GM12872 (cell line): Measurements from ENCODE around the gene TAC3.

Experiments used
- CTCF ChIP-seq: IDR thresholded peaks from 3 replicates; pipeline ENCODE4 v1.5.1; 2011; ENCODE audit warnings: low read depth, mild to moderate bottlenecking, low read length, moderate library complexity; ENCODE audit not compliant: insufficient read depth

Gene TAC3

GRCh38 chr12:57049119-57049446, 32.8 kb upstream of the TAC3 start:
- no peak for TF ChIP-seq CTCF

GRCh38 chr12:57048423-57049118, 32.2 kb upstream of the TAC3 start:
- no peak for TF ChIP-seq CTCF

- no peak for TF ChIP-seq CTCF
Measured at GRCh38 chr12:57047981-57048380, 31.7 kb upstream of the TAC3 start.

GRCh38 chr12:57046947-57047890, 30.9 kb upstream of the TAC3 start:
- TF ChIP-seq CTCF: no peak

GRCh38 chr12:57046086-57046791, 29.9 kb upstream of the TAC3 start:
- TF ChIP-seq CTCF: no peak

GRCh38 chr12:57044889-57045288, 28.6 kb upstream of the TAC3 start:
- no peak for TF ChIP-seq CTCF

GRCh38 chr12:57044468-57044867, 28.1 kb upstream of the TAC3 start:
- TF ChIP-seq CTCF: no peak
